Measurements from ENCODE around the gene SMYD3.

- TF ChIP-seq CTCF (IDR thresholded peaks at IDR 0.05), result no peak
- no peak for TF ChIP-seq POLR2A (IDR thresholded peaks at IDR 0.05)
These were observed 634.6 kb downstream of the SMYD3 start for GRCh38 chr1:245872475-245872874.
